HPDE6-E6E7 (cell line): ENCODE data around the gene ZEB1.
"Not testable (repeated sequence)": the region's sequence is repeated elsewhere in the genome, so short reads cannot be mapped to it uniquely, and the experiment has no call there.

Source experiments
- DNase-seq: peaks from one replicate; pipeline ENCODE4 v3.0.0; 2011; ENCODE audit warnings: missing footprints; ENCODE audit errors: extremely low spot score

ZEB1 gene

DNA sequence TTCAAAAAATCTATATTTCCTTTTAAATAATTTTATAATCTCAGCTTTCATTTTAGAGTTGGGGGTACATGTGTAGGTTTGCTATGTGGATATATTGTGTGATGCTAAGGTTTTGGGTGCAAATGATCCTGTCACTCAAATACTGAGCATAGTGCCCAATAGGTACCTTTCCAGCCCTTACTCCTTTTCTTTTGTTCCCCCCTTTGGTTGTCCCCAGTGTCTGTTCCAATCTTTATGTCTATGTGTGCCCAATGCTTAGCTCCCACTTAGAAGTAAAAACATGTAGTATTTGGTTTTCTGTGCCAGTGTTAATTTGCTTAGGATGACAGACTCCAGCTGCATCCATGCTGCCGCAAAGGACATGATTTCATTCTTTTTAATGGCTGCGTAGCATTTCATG is 103.6 kb downstream of the ZEB1 start:
- no peak for DNase-seq

- no peak for DNase-seq
These were observed 105.5 kb downstream of the ZEB1 start for GRCh38 chr10:31424473-31424872.

DNA sequence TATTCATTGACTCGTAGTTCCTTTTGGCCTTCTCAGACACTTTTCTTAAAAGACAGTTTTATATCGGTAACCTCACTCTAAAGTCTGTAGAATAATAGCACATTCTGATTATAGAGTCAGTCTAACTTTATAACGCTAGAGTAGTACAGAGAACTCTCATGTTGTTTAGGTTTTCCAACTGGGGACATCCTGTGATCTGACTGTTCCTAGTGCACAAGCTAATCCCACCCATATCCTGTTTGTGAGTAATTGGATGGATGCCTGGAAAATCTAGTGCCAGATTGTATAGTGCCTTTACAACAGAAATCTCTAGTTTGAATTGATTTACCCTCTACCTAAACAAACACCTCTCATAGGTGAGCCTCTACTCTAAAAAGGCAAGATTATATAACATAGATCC is 107.4 kb downstream of the ZEB1 start:
- no peak for DNase-seq

DNA sequence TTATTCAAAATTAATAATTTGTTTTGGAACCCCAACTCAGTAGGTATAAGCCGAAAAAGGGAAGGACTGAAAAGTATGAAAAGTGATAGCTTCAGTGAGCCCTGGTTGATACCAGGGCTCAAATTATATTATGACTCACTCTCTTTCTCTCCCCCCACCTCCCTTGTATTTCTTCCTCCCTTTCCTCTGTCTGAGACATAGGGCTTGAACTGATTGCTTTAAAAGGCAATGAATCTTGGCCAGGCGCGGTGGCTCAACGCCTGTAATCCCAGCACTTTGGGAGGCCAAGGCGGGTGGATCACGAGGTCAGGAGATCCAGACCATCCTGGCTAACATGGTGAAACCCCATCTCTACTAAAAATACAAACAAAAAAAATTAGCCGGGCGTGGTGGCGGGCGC is 108.3 kb downstream of the ZEB1 start:
- not testable (repeated sequence) for DNase-seq

GRCh38 chr10:31428499-31428898 is 109.5 kb downstream of the ZEB1 start:
- DNase-seq, result not testable (repeated sequence)

DNA sequence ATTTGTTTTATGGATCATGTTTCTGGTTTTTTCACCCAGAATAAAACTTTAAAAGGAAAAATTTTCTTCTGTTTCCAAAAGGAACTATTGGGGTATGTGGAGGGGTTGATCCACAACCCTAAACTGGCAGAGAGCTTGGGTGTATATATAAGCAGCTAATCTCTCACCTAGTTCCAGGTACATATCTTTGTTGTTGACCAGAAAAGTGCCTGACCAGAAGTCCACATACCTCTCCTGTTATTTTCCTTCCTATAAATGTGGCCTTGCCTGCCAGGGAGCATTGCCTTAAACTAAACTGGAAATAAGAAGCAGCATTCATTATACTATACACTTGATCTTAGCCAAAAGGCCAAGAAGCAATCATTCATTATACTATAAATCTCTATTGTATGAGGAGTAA is 112.0 kb downstream of the ZEB1 start:
- DNase-seq, result no peak

- DNase-seq, result no peak
These were observed 118.9 kb downstream of the ZEB1 start for GRCh38 chr10:31437959-31438358.

DNA sequence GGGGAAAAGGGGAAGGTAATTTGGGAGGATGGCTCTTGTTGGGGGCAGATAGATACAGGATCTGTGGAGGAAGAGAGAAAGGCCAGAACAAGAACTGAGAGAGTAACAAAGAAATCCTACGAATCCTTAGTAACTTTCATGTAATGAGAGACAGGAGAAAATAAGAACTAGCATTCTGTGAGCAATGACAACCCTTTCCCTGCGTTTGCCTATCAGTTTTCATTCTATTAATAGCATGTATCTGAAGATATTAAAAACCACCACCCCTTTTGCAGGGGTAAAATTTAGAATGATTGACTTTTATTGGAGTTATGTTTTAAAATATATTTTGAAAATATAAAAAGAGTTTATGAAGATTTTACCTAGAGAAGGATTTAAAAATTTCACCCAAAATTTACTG is 132.8 kb downstream of the ZEB1 start:
- no peak for DNase-seq

DNA sequence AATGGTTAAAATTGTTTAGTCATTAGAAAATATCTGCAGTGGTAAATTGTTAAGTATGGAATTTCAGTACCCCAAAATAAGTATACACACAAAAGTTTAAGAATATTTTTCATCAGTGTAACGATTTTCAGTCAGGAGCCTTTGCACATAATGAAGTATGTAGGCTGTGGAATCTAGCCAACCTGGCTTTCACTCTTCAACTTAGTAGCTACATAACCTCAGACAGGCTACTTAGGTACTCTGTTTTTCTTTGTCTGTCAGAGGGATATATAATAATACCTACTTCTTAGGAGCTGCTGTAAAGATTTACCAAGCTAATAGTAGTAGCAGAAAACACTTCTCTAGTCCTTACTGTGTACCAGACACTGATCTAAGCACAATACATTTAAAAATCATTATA is 137.5 kb downstream of the ZEB1 start:
- no peak for DNase-seq

- DNase-seq, result no peak
These were observed 138.8 kb downstream of the ZEB1 start for GRCh38 chr10:31457858-31458257.

DNA sequence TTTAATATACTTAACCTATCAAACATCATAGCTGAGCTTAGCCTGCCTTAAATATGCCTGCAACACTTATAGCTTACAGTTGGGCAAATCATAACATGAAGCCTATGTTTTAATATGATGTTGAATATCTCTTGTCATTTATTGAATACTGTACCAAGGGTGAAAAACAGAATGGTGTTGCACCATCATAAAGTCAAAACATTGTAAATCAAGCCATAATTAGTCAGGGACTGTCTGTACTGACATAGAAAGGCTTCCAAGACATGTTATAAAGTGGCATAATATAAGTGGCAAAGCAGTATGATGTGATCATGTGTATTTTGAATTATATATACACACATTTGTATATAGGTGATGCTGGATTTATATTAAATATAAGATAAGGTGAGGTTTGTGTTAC is 140.0 kb downstream of the ZEB1 start:
- DNase-seq, result no peak

GRCh38 chr10:31460242-31460641 is 141.2 kb downstream of the ZEB1 start:
- DNase-seq, result no peak

DNA sequence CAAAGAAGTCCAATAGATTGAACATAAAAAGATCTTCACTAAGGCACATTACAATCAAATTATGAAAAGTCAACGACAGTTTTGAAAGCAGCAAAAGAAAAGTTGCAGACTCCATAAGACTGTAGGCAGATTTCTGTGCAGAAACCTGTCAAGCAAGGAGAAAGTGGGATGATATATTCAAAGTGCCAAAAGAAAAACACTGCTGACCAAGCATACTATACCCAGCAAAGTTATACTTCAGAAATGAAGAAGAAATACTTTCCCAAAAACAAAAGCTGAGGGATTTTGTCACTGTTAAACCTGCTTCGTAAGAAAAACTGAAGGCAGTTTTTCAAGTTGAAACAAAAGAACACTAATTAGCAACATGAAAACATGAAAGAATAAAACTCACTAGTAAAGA is 145.5 kb downstream of the ZEB1 start:
- no peak for DNase-seq

DNA sequence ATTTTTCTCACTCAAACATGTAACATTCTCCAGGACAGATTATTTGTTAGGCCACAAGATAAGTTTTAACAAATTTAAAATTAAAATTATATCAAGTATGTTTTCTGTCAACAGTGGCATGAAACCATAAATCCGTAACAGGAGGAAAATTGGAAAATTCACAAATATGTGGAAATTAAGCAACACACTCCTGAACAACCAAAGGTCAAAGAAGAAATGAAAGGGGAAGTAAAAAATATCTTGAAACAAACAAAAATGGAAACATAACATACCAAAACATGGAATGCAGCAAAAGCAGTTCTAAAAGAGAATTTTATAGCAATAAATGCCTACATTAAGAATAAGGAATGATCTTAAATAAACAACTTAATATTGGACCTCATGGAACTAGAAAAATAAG is 147.3 kb downstream of the ZEB1 start:
- DNase-seq, result no peak

DNA sequence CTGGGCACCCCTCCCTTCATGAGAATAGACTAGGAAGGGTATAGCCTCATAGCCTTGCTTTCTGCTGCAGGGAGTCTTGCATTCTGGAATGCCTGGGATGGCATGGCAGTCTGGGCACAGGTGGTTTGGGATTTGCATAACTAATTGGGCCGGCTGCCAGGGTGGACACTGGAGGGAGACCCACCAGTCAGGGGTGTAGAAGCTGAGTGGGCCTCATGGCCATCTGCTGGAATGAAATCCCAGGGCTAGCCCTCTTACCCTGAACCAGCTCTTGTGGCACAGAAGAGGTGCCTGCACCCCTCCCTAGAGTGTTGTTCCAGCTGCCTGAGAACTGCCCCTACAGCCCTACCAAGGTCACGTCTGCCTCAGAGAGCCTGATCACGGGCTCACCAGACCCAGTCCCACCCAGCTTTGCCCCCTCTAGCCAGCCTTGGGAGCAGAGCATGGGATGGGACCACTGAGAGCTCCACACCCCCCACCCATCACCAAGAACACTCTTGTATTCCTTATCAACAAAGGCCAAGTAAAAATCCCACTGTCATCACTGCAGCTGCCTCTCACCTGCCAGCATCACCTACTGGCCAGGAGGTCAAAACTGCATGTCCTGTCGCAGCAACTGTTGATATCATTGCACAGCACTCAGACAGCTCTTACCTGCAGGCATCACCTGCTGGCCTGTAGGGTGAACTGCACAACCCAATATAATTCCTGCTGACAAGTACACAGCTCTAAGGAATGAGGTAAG is 148.9 kb downstream of the ZEB1 start:
- DNase-seq, result peak; percentile 5

DNA sequence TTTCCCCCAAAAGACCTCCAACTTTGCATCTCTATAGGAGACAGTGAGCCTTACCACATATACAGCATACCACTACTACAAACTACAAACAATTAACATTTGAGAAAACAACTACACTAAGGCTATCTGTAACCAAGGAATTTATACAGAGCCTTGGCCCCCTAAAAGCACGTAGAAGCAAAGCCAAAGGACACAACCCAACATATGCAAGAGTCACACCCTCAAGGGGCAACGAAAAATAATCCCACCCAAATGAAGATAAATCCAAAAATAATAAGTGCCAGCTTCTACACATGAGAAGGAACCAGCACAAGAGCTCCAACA is 149.5 kb downstream of the ZEB1 start:
- no peak for DNase-seq

GRCh38 chr10:31475519-31475918 is 156.5 kb downstream of the ZEB1 start:
- no peak for DNase-seq

DNA sequence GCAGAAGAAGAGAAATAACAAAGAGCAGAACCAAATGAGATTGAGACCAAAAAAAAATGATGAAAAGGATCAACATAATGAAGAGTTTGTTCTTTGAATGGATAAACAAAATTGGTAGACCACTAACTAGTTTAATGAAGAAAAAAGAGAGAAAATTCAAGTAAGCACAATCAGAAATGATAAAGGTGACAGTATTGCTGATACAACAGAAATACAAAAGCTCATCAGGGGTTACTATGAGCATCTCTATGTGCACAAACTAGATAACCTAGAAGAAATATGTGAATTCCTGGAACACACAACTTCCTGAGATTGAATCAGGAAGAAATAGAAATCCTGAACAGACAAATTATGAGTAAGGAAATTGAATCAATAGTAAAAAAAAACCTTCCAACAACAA is 157.1 kb downstream of the ZEB1 start:
- no peak for DNase-seq

DNA sequence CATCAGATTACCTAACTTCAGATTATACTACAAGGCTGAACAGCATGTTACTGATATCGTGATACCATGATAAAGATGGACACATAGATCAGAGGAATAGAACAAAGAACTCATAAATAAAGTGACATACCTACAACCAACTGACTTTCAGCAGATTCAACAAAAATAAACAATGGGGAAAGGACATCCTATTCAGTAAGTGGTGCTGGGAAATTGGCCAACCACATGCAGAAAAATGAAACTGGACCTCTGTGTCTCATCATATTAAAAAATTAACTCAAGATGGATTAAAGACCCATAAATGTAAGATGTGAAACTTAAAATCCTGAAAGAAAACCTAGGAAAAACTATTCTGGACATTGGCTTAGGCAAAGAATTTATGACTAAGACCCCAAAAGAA is 158.6 kb downstream of the ZEB1 start:
- DNase-seq, result no peak

DNA sequence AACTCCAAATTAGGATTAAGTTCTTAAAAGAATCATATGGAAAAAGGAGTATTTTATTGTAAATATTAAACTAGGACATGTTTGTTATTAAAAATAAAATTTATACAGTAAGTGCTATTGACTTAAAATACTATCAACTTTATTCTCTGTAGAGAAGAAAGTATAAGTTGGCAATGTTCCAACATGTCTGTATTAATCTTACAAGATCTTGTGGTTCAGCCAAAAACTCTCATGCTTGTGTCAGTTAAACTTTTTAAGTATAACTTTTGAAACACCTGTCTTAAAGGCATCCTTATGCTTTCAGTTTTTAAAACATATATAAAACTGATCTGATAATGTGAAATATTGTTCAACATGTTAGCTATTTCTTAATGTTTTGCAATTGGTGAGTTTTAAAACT is 160.7 kb downstream of the ZEB1 start:
- no peak for DNase-seq

GRCh38 chr10:31483546-31483945 is 164.5 kb downstream of the ZEB1 start:
- no peak for DNase-seq

DNA sequence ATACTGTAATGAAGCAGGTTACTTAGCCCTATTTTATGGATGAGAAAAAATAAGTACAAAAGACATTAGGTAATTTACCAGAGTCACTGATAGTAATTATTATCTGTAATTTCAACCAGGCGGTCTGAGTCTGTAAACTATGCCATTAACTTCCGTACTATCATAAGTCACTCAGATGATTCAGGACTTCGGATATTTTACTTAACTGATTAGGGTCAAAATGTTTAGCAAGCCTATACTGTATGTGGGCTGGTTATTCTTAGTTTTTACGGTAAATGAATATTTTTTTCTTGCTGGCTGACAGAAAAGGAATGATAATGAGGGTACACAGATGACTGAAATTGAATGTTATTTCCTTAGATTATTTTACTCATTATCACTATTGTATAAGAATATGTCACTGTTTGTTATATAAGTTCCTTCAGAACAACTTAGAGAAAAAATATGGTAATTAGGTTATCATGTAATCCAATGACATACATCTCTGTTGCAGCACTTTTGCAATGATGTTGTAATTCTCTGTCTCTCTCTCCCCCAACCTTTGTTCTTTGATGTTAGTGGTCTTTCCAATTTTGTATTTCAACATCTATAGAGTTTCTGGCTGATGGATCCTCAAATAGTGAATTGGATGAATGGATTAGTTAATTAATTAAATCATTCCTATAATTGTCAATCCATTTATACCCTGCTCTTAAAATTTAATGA is 165.6 kb downstream of the ZEB1 start:
- DNase-seq, result no peak

- no peak for DNase-seq
These were observed 172.0 kb downstream of the ZEB1 start for GRCh38 chr10:31490858-31491504.
